ENCODE results near the gene KASH5.

The KASH5 gene

DNA sequence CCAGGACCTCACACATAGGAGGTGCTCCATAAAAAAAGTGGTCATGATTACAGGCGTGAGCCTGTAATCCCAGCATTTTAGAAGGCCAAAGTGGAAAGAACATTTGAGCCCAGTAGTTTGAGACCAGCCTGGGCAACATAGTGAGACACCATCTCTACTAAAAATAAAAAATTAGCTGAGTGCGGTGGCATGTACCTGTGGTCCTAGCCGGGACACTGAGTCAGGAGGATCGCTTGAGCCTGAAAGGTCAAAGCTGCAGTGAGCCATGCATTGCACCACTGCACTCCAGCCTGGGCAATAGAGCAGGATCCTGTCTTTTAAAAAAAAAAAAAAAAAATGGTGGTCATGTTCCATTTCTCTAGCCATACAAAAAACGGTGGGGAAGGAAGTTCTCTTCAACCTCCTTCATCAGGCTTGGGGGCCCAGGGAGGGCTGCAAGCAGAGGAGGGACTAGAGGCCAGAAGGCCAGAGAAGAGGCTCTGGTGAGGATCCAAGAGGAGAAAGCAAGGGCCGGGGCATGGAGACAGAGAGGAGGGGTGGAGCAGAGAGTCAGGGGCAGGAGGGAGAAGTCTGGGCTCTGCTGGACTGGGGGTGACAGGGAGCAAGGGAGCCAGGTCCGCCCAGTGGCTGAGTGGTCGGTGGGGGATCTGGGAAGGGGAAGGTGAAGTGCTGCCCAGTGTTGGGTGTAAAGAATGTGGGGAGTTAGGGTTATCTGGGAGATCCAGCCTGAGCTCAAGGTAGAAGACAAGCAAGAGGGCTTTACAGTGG, 8.9 kb downstream of the KASH5 start:
- TF ChIP-seq, protein P1, sequence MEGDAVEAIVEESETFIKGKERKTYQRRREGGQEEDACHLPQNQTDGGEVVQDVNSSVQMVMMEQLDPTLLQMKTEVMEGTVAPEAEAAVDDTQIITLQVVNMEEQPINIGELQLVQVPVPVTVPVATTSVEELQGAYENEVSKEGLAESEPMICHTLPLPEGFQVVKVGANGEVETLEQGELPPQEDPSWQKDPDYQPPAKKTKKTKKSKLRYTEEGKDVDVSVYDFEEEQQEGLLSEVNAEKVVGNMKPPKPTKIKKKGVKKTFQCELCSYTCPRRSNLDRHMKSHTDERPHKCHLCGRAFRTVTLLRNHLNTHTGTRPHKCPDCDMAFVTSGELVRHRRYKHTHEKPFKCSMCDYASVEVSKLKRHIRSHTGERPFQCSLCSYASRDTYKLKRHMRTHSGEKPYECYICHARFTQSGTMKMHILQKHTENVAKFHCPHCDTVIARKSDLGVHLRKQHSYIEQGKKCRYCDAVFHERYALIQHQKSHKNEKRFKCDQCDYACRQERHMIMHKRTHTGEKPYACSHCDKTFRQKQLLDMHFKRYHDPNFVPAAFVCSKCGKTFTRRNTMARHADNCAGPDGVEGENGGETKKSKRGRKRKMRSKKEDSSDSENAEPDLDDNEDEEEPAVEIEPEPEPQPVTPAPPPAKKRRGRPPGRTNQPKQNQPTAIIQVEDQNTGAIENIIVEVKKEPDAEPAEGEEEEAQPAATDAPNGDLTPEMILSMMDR (conservative IDR thresholded peaks at IDR 0.05; ENCODE audit: low read depth, low read length) = no peak
- DNase-seq (ENCODE audit: low read depth) = no peak

DNA sequence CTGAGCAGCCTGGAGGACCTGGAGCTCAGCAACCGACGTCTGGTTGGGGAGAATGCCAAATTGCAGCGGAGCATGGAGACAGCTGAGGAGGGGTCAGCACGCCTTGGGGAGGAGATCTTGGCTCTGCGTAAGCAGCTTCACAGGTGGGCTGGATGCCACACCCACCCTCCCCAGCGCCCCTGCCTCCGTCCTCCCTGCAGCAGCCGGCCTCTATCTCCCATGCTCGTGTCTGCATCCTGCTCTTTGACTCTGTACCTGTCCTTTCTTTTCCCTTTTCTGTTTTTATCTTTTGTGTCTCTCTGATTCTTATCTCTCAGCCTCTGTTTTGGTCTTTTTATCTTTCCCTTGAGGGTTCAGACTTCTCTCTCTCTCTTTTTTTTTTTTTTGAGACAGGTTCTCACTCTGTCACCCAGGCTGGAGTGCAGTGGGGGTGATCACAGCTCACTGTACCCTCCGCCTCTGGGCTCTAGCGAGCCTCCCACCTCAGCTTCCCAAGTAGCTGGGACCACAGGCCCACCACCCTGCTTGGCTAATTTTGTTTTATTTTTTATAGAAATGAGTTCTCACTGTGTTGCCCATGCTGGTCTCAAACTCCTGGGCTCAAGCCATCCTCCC, 10.1 kb downstream of the KASH5 start:
- no peak for DNase-seq (ENCODE audit: low read depth)
- H3K4me3 ChIP-seq (ENCODE audit: low read length) = no peak overlapping the region
- TF ChIP-seq, protein P1 (conservative IDR thresholded peaks at IDR 0.05; ENCODE audit: low read depth, low read length) = no peak

More for the DNA sequence above, 8.9 kb downstream of the KASH5 start:
- no peak overlapping the region for H3K4me3 ChIP-seq (ENCODE audit: low read length)

DNA sequence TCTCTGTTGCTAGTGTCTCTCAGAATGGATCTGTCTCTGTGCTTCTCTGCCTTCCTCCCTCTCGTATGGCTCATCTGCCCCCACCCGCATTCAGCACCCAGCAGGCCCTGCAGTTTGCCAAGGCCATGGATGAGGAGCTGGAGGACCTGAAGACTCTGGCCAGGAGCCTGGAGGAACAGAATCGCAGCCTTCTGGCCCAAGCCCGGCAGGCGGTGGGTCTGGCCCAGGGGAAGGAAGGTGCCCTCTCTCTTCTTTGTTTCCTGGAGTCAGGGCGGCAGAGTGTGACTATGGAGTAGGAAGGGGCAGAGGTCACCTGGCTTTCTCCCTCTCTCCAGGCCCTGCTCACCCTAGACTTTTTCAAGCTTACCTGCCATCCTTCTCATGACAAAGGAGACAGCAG, 10.9 kb downstream of the KASH5 start:
- no peak overlapping the region for H3K4me3 ChIP-seq (ENCODE audit: low read length)
- TF ChIP-seq, protein P1 (conservative IDR thresholded peaks at IDR 0.05; ENCODE audit: low read depth, low read length) = no peak
- no peak for DNase-seq (ENCODE audit: low read depth)

DNA sequence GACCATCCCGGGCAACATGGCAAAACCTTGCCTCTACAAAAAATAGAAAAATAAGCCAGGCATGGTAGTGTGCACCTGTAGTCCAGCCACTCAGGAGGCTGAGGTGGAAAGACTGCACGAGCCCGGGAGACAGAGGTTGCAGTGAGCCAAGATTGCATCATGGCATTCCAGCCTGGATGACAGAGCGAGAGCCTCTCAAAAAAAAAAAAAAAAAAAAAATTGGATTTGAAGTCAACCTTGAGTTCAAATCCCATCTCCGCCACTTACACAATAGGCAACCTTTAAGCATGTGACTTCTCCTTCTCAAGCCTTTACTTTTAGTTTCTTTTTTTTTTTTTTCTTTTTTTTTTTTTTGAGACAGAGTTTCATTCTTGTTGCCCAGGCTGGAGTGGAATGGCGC, 12.0 kb downstream of the KASH5 start:
- no peak overlapping the region for H3K4me3 ChIP-seq (ENCODE audit: low read length)
- no peak for DNase-seq (ENCODE audit: low read depth)
- TF ChIP-seq, protein P1 (conservative IDR thresholded peaks at IDR 0.05; ENCODE audit: low read depth, low read length) = no peak

DNA sequence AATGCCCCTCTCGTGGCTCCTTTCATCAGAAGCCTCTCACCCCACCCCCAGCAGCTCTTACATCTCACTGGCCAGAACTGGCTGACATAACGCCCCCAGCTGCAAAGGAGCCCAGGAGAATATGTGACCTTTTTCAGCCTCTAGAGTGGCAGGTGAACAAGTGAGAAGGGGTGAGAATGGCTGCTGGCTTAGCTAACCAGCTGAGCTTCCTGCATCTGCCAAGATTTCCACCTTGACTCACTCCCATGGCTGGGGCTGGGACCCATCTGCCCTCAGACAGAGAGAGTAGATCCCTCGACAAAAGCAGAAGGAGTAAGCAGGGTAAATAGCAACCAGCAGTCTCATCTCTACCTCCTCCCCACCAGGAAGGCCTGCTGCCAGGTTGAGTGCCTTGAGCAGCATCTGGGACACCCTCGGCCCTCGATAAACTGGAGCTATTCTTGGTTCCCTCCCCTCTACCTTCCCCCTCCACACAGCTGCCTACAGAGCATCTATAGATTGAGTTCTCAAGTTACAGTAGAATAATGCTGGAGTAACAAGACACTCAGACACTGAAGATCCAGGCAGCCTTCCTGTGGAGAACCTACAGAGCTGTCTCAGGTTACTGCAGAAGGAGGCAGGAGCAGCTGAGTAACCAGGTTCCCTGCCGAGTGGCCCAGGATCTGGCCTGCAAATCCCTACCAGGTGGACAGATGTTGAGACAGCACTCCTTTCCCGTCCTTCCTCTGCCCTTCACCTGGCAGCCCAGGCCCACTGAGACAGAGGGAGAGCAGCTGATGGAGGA, 15.5 kb downstream of the KASH5 start:
- no peak for DNase-seq (ENCODE audit: low read depth)
- TF ChIP-seq, protein P1 (conservative IDR thresholded peaks at IDR 0.05; ENCODE audit: low read depth, low read length) = no peak
- no peak overlapping the region for H3K4me3 ChIP-seq (ENCODE audit: low read length)

DNA sequence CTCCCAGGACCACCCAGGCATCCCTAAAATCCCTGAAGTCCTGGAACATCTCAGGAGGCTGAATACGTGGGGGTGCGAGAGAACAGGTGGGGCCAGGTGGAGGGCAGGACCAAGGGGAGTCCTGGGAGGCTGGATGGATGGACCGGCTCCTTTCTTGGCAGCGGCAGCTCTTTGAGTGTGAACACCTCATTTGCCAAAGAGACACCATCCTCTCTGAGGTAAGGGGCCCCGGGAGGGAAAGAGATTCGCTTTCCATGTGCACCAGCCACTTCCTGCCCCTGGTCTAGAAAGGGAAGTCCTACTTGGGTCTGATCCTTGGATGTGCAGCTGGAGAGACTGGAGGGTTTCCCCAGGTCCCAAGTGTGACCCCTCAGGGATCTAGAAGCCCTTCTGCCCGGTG, 19.0 kb downstream of the KASH5 start:
- TF ChIP-seq, protein P1 (conservative IDR thresholded peaks at IDR 0.05; ENCODE audit: low read depth, low read length) = no peak
- no peak for DNase-seq (ENCODE audit: low read depth)
- no peak overlapping the region for H3K4me3 ChIP-seq (ENCODE audit: low read length)

Data from retinal pigment epithelial cell (primary cell).